Endothelial cell of umbilical vein (primary cell): Measurements from ENCODE around the gene AGFG2. TPM values are rescaled to one million over a fixed set of nuclear protein-coding genes. Genes with fewer than 3 reads are reported as not detected.

Source experiments
- BruUV-seq: library from RNA; stranded (reverse); fragments of 400-500 nt; replicated peaks from 2 replicates; lab custom pipeline; 2021; lab: Mats Ljungman, UMichigan
- CTCF ChIA-PET: fragments of 300-600, 350-600 bp; sonication (Branson Sonifier 250); formaldehyde crosslinking; loops from one replicate; lab custom pipeline; 2021; ENCODE audit warnings: antibody characterized with exemption, inconsistent platforms; lab: Charles Lee
- POLR2A ChIA-PET: fragments of 300-600, 350-600 bp; sonication (Branson Sonifier 250); formaldehyde crosslinking; loops from one replicate; lab custom pipeline; 2021; ENCODE audit warnings: antibody characterized with exemption, inconsistent platforms; lab: Charles Lee
- DNase-seq: peaks from one replicate; pipeline ENCODE4 v3.0.0-alpha.2; 2011; ENCODE audit warnings: low read depth, low spot score
- FAIRE-seq: peaks from 2 replicates; lab custom pipeline; 2011; peaks lifted over from hg19 to GRCh38; lab: Jason Lieb, UNC
- H2AFZ ChIP-seq: 2 replicates; pipeline ENCODE4 v1.6.0; 2012; ENCODE audit warnings: low read depth, low read length, control low read depth, inconsistent platforms
- H3K27ac ChIP-seq: 2 replicates; pipeline ENCODE4 v1.5.1; 2011; ENCODE audit warnings: low read depth, mild to moderate bottlenecking, control low read depth, low read length, moderate library complexity; ENCODE audit not compliant: insufficient read depth
- H3K27me3 ChIP-seq, 2 experiments: 2 replicates each; pipeline versions ENCODE4 v1.6.0 to v1.6.1; 2011; ENCODE audit warnings: low read length in 2 of 2, mixed read lengths in 1 of 2; ENCODE audit not compliant: control insufficient read depth in 2 of 2, insufficient read depth in 2 of 2
- H3K36me3 ChIP-seq, 2 experiments: 2 replicates in 1 of 2; 3 replicates in 1 of 2; pipeline ENCODE4 v1.5.1; 2011; ENCODE audit warnings: low read length in 2 of 2, mild to moderate bottlenecking in 1 of 2, moderate library complexity in 1 of 2; ENCODE audit not compliant: control insufficient read depth in 2 of 2, insufficient read depth in 2 of 2; ENCODE audit errors: extremely low read depth in 1 of 2
- H3K4me1 ChIP-seq: 3 replicates; pipeline ENCODE4 v1.5.1; 2011; ENCODE audit warnings: mild to moderate bottlenecking, low read length; ENCODE audit not compliant: control insufficient read depth, insufficient read depth; ENCODE audit errors: extremely low read depth
- H3K4me2 ChIP-seq: 2 replicates; pipeline ENCODE4 v1.6.1; 2011; ENCODE audit warnings: low read length, control low read depth, mixed read lengths; ENCODE audit not compliant: insufficient read depth
- H3K4me3 ChIP-seq, 3 experiments: fragments of 200-600 bp in 1 of 3; sonication (generic), shearing (Covaris generic) in 1 of 3; replicated peaks in 1 of 3; 2 replicates each; pipeline ENCODE4 v1.5.1; 2011 to 2016; ENCODE audit warnings: control low read depth in 3 of 3, low read length in 3 of 3, mild to moderate bottlenecking in 2 of 3, inconsistent platforms in 1 of 3, low read depth in 1 of 3, moderate library complexity in 1 of 3; ENCODE audit not compliant: insufficient read depth in 1 of 3
- H3K79me2 ChIP-seq: 2 replicates; pipeline ENCODE4 v1.6.0; 2012; ENCODE audit warnings: low read length, inconsistent platforms; ENCODE audit not compliant: control insufficient read depth, insufficient read depth
- H3K9ac ChIP-seq: replicated peaks from 2 replicates; pipeline ENCODE3; 2011; ENCODE audit warnings: low read length, control low read depth; ENCODE audit not compliant: insufficient read depth; ENCODE audit errors: extremely low read depth
- H3K9me1 ChIP-seq: replicated peaks from 3 replicates; pipeline ENCODE4 v1.6.0; 2011; ENCODE audit warnings: mild to moderate bottlenecking, low read length; ENCODE audit not compliant: control insufficient read depth, insufficient read depth; ENCODE audit errors: extremely low read depth
- H3K9me3 ChIP-seq: replicated peaks from 2 replicates; pipeline ENCODE4 v1.5.1; 2012; ENCODE audit warnings: low read length, inconsistent platforms; ENCODE audit not compliant: control insufficient read depth, insufficient read depth
- H4K20me1 ChIP-seq: replicated peaks from 2 replicates; pipeline ENCODE3; 2011; ENCODE audit warnings: mild to moderate bottlenecking, low read length; ENCODE audit not compliant: control insufficient read depth, insufficient read depth; ENCODE audit errors: extremely low read depth
- EZH2 ChIP-seq: IDR thresholded peaks from 2 replicates; pipeline ENCODE4 v1.6.1; 2012; ENCODE audit warnings: borderline replicate concordance, low read depth, mild to moderate bottlenecking, moderate library complexity, low read length, inconsistent platforms; ENCODE audit not compliant: severe bottlenecking
- FOS ChIP-seq: IDR thresholded peaks from 2 replicates; pipeline ENCODE4 v1.6.1; 2011; ENCODE audit warnings: mild to moderate bottlenecking, low read length, moderate library complexity, borderline replicate concordance; ENCODE audit not compliant: insufficient read depth
- GATA2 ChIP-seq: IDR thresholded peaks from 2 replicates; pipeline ENCODE4 v1.7.0; 2011; ENCODE audit warnings: low read depth, mild to moderate bottlenecking, moderate library complexity, mixed read lengths, low read length; ENCODE audit not compliant: insufficient read length, insufficient read depth
- JUN ChIP-seq: IDR thresholded peaks from 2 replicates; pipeline ENCODE4 v1.6.1; 2011; ENCODE audit warnings: borderline replicate concordance, low read depth; ENCODE audit not compliant: insufficient read length, insufficient read depth
- MYC ChIP-seq: IDR thresholded peaks from one replicate; pipeline ENCODE4 v1.6.1; 2011; ENCODE audit warnings: mild to moderate bottlenecking, low read depth, low read length
- POLR2A ChIP-seq: IDR thresholded peaks from 2 replicates; pipeline ENCODE4 v1.6.1; 2012; ENCODE audit warnings: low read depth, mild to moderate bottlenecking, control low read depth, low read length
- POLR2AphosphoS5 ChIP-seq: IDR thresholded peaks from 2 replicates; pipeline ENCODE4 v1.6.1; 2012; ENCODE audit warnings: low read depth, mild to moderate bottlenecking, control low read depth, low read length, moderate library complexity; ENCODE audit not compliant: insufficient read depth
- dilution Hi-C: fragments of 300-500 bp; cut with MboI; formaldehyde crosslinking; loops from one replicate; pipeline ENCODE4 v1.15.0; 2019; ENCODE audit warnings: low sequenced_read_pairs; ENCODE audit not compliant: extremely low pct_ligation_motif_present
- intact Hi-C: fragments of 100-400 bp; cut with micrococcal nuclease; formaldehyde crosslinking; loops from one replicate; pipeline ENCODE4 v1.10.0; 2022
- polyA plus RNA-seq, 4 experiments: library from polyadenylated mRNA; depleted of rRNA in 3 of 4; stranded (reverse) in 3 of 4; unstranded in 1 of 4; fragments of >200 nt; gene quantifications; 2 replicates each; pipeline versions ENCODE4 v1.2.1 to v1.2.3, GENCODE V29; 2011 to 2012; ENCODE audit warnings: missing spikeins in 1 of 4
- total RNA-seq: library from RNA; stranded (reverse); gene quantifications from 2 replicates; pipeline ENCODE4 v1.2.3, GENCODE V29; 2021
- TF ChIP-seq, protein P1 (sequence below), 2 donors: IDR thresholded peaks; 1 replicate in 1 of 2; 2 replicates in 1 of 2; pipeline ENCODE4 v1.5.1; 2011; ENCODE audit warnings: low read length in 2 of 2, mild to moderate bottlenecking in 2 of 2, moderate library complexity in 2 of 2, control low read depth in 1 of 2, inconsistent platforms in 1 of 2, low read depth in 1 of 2; ENCODE audit not compliant: insufficient read depth in 1 of 2; ENCODE audit errors: extremely low read depth in 1 of 2
- TF ChIP-seq, protein P2 (sequence below): IDR thresholded peaks from 2 replicates; pipeline ENCODE4 v1.6.1; 2011; ENCODE audit not compliant: insufficient read depth, insufficient read length

AGFG2 gene
- total and polyA plus RNA-seq, 2 donors (not counting 3 experiments of a cell fraction or from before 2014, with no cell fraction given): 33.6 to 44.6 TPM

DNA sequence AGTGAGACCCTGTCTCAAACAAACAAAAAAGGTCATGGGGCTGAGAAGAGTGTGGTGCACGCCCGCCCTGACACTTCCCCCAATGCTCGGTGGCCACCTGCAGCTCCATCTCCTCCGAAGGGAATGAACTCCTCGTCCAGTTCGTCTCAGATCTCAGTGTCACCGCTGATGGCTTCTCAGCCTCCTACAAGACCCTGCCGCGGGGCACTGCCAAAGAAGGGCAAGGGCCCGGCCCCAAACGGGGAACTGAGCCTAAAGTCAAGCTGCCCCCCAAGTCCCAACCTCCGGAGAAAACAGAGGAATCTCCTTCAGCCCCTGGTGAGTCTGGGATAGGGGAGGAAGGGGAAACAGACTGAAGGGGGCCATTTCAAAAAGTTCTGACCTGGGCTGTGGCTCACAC lies 67.3 kb downstream of the AGFG2 start:
- Histone ChIP-seq H3K36me3 (no peaks in the 10 kb centered on the region), H4K20me1 (no peaks in the 10 kb centered on the region), H3K4me3 (no peak overlapping the region), H3K79me2 (no peaks in the 10 kb centered on the region), H3K9me3 (no peaks in the 10 kb centered on the region), H3K27ac (no peak overlapping the region), H3K9me1 (no peaks in the 10 kb centered on the region), H3K9ac (no peak overlapping the region), H2AFZ (no peak overlapping the region), H3K27me3 (no peaks in the 10 kb centered on the region), H3K4me2 (no peak overlapping the region), H3K4me1 (peaks cover 25% of the 10 kb centered on the region)
- ChIA-PET POLR2A (interaction anchor here (0.7 kb wide), 1 partner anchor 31 kb away, joined by 4 read pairs; no protein-coding TSS in a partner anchor), CTCF (interaction anchor here (1.3 to 1.9 kb wide), 3 partner anchors 18 to 22 kb away, joined by 3 to 5 read pairs (median 3); partner anchors contain the start of gene FBXO24)
- TF ChIP-seq FOS: no peak
- TF ChIP-seq, protein P1, sequence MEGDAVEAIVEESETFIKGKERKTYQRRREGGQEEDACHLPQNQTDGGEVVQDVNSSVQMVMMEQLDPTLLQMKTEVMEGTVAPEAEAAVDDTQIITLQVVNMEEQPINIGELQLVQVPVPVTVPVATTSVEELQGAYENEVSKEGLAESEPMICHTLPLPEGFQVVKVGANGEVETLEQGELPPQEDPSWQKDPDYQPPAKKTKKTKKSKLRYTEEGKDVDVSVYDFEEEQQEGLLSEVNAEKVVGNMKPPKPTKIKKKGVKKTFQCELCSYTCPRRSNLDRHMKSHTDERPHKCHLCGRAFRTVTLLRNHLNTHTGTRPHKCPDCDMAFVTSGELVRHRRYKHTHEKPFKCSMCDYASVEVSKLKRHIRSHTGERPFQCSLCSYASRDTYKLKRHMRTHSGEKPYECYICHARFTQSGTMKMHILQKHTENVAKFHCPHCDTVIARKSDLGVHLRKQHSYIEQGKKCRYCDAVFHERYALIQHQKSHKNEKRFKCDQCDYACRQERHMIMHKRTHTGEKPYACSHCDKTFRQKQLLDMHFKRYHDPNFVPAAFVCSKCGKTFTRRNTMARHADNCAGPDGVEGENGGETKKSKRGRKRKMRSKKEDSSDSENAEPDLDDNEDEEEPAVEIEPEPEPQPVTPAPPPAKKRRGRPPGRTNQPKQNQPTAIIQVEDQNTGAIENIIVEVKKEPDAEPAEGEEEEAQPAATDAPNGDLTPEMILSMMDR (IDR thresholded peaks at IDR 0.05; ENCODE audit: extremely low read depth in 1 of 2, insufficient read depth in 1 of 2, low read depth in 1 of 2, low read length in 2 of 2): no peak
- no peak for TF ChIP-seq EZH2
- TF ChIP-seq POLR2AphosphoS5: no peak
- no peak for TF ChIP-seq GATA2
- no peak for TF ChIP-seq MYC
- no peak for TF ChIP-seq POLR2A
- TF ChIP-seq JUN: no peak
- TF ChIP-seq, protein P2, sequence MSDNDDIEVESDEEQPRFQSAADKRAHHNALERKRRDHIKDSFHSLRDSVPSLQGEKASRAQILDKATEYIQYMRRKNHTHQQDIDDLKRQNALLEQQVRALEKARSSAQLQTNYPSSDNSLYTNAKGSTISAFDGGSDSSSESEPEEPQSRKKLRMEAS: no peak
- no TSS peak for BruUV-seq
- intact Hi-C loops (no loop called here), dilution Hi-C loops (no loop called here)
- DNase-seq: no peak
- no peak for FAIRE-seq
